ENCODE data around the gene KCTD21.

KCTD21 gene

GRCh38 chr11:78205256-78205655 is 16.8 kb upstream of the KCTD21 start:
- TF ChIP-seq TEAD4 (IDR thresholded peaks at IDR 0.05) = no peak
- no peak for TF ChIP-seq CREB1 (IDR thresholded peaks at IDR 0.05; ENCODE audit: low read depth)
- TF ChIP-seq, protein P1, sequence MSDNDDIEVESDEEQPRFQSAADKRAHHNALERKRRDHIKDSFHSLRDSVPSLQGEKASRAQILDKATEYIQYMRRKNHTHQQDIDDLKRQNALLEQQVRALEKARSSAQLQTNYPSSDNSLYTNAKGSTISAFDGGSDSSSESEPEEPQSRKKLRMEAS (IDR thresholded peaks at IDR 0.05) = no peak
- no peak for TF ChIP-seq ZBTB7A (IDR thresholded peaks at IDR 0.05; ENCODE audit: low read depth)

DNA sequence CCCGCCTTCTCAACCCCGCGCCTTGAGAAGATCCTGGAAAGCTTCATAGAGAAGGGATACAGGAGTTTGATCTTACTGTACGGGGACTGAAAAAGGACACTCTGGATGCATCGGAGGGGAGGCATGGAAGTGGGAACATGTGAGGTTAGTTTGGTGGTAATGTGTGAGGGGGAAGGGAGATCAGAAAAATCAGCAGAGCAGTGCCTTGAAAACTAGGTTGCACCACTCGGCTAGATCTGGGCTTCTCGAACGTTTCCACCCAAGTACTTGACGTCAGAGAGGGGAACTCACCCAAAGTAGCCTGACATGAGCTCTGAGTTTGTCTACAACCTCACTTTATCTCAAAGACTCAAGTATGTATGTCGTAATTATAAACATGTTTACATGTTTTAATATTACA is 14.8 kb upstream of the KCTD21 start:
- no peak for TF ChIP-seq ZBTB7A (IDR thresholded peaks at IDR 0.05; ENCODE audit: low read depth)
- TF ChIP-seq USF1 (IDR thresholded peaks at IDR 0.05) = no peak
- TF ChIP-seq REST (IDR thresholded peaks at IDR 0.05; ENCODE audit: low read depth) = no peak
- TF ChIP-seq, protein P1 (IDR thresholded peaks at IDR 0.05) = no peak

- TF ChIP-seq TCF12 (IDR thresholded peaks at IDR 0.05; ENCODE audit: low read depth) (no peak), FOXM1 (IDR thresholded peaks at IDR 0.05; ENCODE audit: borderline replicate concordance, low read depth) (no peak), TEAD4 (IDR thresholded peaks at IDR 0.05) (no peak), CEBPB (IDR thresholded peaks at IDR 0.05) (no peak)
Observed at GRCh38 chr11:78202733-78203167, 14.3 kb upstream of the KCTD21 start.

DNA sequence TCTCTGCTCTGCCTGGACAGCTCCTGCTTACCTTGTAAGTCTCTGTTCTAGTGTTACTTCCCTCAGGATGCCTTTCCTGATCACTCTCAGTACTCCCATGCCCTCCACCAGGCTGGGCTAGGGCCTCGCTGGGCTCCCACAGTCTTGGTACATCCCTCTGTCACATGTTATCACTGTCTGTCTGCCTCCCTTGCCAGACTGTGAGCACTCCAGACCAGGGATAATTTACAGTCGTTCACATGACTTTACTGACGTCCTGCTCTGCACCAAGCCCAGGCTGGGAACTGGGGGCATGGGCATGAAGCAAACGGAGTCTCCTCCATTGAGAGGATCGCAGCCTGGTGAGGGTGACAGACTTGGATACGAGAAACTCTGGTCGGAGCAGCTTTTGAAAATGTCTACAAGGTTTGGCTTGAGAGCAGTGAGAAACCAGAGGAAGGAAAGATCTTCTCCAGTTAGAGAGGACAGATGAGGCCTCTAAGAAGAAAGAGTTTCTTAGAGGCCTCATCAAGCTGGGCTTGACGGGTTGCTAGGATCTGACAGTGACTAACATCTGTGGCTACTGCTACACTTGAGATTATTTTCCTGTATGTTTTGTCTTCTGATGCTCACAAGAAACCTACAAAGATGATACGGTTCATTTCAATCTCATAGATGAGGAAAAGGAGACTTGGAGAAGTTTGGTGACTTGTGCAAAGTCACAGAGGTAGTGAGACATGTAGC is 12.8 kb upstream of the KCTD21 start:
- TF ChIP-seq TEAD4 (IDR thresholded peaks at IDR 0.05) (no peak), YY1 (IDR thresholded peaks at IDR 0.05; ENCODE audit: low read depth) (no peak), TAF1 (IDR thresholded peaks at IDR 0.05; ENCODE audit: low read depth) (no peak)
- TF ChIP-seq, protein P1 (IDR thresholded peaks at IDR 0.05) = no peak

DNA sequence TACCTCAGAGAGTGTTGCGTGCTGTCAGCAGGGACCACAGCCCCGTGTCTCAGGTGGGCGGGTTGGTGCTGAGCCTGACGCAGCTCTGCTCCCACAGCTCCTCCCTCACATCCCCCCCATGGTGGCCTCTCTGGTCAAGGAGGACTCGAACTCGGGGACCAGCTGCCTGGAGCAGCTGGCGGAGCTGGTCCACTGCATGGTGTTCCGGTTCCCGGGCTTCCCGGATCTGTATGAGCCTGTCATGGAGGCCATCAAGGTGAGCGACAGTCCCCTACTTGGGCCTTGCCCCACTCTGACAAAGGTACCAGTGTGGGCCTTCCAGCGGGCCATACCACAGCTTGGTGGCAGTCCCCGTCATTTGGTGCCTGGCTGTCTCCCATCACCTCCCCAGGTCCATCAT is 12.1 kb upstream of the KCTD21 start:
- no peak for TF ChIP-seq CEBPB (IDR thresholded peaks at IDR 0.05)
- no peak for TF ChIP-seq EGR1 (IDR thresholded peaks at IDR 0.05)
- TF ChIP-seq ZBTB7A (IDR thresholded peaks at IDR 0.05; ENCODE audit: low read depth) = no peak
- TF ChIP-seq EP300 (IDR thresholded peaks at IDR 0.05; ENCODE audit: borderline replicate concordance) = no peak
- TF ChIP-seq USF1 (IDR thresholded peaks at IDR 0.05) = no peak
- TF ChIP-seq RAD21 (IDR thresholded peaks at IDR 0.05; ENCODE audit: low read depth) = no peak
- no peak for TF ChIP-seq CREB1 (IDR thresholded peaks at IDR 0.05; ENCODE audit: low read depth)
- TF ChIP-seq, protein P1 (IDR thresholded peaks at IDR 0.05) = no peak
- TF ChIP-seq TEAD4 (IDR thresholded peaks at IDR 0.05) = no peak
- TF ChIP-seq FOXM1 (IDR thresholded peaks at IDR 0.05; ENCODE audit: borderline replicate concordance, low read depth) = no peak
- TF ChIP-seq NFIC (IDR thresholded peaks at IDR 0.05) = no peak
- no peak for TF ChIP-seq YY1 (IDR thresholded peaks at IDR 0.05; ENCODE audit: low read depth)
- no peak for TF ChIP-seq TAF1 (IDR thresholded peaks at IDR 0.05; ENCODE audit: low read depth)
- TF ChIP-seq REST (IDR thresholded peaks at IDR 0.05; ENCODE audit: low read depth) = no peak
- no peak for TF ChIP-seq TCF12 (IDR thresholded peaks at IDR 0.05; ENCODE audit: low read depth)

GRCh38 chr11:78200061-78200460 is 11.6 kb upstream of the KCTD21 start:
- no peak for TF ChIP-seq YY1 (IDR thresholded peaks at IDR 0.05; ENCODE audit: low read depth)
- TF ChIP-seq CREB1 (IDR thresholded peaks at IDR 0.05; ENCODE audit: low read depth) = no peak
- no peak for TF ChIP-seq TAF1 (IDR thresholded peaks at IDR 0.05; ENCODE audit: low read depth)
- no peak for TF ChIP-seq CEBPB (IDR thresholded peaks at IDR 0.05)
- TF ChIP-seq REST (IDR thresholded peaks at IDR 0.05; ENCODE audit: low read depth) = no peak
- no peak for TF ChIP-seq ZBTB7A (IDR thresholded peaks at IDR 0.05; ENCODE audit: low read depth)
- TF ChIP-seq USF1 (IDR thresholded peaks at IDR 0.05) = no peak
- no peak for TF ChIP-seq FOXM1 (IDR thresholded peaks at IDR 0.05; ENCODE audit: borderline replicate concordance, low read depth)
- TF ChIP-seq EP300 (IDR thresholded peaks at IDR 0.05; ENCODE audit: borderline replicate concordance) = no peak
- TF ChIP-seq EGR1 (IDR thresholded peaks at IDR 0.05) = no peak
- TF ChIP-seq, protein P1 (IDR thresholded peaks at IDR 0.05) = no peak
- TF ChIP-seq TCF12 (IDR thresholded peaks at IDR 0.05; ENCODE audit: low read depth) = no peak
- no peak for TF ChIP-seq NFIC (IDR thresholded peaks at IDR 0.05)
- TF ChIP-seq RAD21 (IDR thresholded peaks at IDR 0.05; ENCODE audit: low read depth) = no peak
- no peak for TF ChIP-seq TEAD4 (IDR thresholded peaks at IDR 0.05)

All from Ishikawa (cell line).